Rectal smooth muscle tissue (tissue), 1 donor: ENCODE measurements around the gene ADAT3.
A peak's percentile ranks its signal among the peaks of the same experiment; 100 is the strongest.

ENCODE experiments used
- H3K27ac ChIP-seq: one replicate; pipeline ENCODE4 v1.7.0; 2013; ENCODE audit warnings: low read depth, low read length, inconsistent platforms
- H3K27me3 ChIP-seq: one replicate; pipeline ENCODE4 v1.7.0; 2013; ENCODE audit warnings: low read length; ENCODE audit not compliant: control insufficient read depth, insufficient read depth
- H3K36me3 ChIP-seq: one replicate; pipeline ENCODE4 v1.7.0; 2013; ENCODE audit warnings: low read length; ENCODE audit not compliant: control insufficient read depth, insufficient read depth
- H3K4me1 ChIP-seq: one replicate; pipeline ENCODE4 v1.7.0; 2013; ENCODE audit warnings: low read length; ENCODE audit not compliant: control insufficient read depth, insufficient read depth
- H3K4me3 ChIP-seq: one replicate; pipeline ENCODE4 v1.7.0; 2013; ENCODE audit warnings: low read length
- H3K9ac ChIP-seq: one replicate; pipeline ENCODE4 v1.7.0; 2013; ENCODE audit warnings: low read length

Gene ADAT3

GRCh38 chr19:1862424-1863327 is 42.5 kb upstream of the ADAT3 start:
- peak overlapping the region; percentile 68 for H3K9ac ChIP-seq

GRCh38 chr19:1863328-1863637 is 41.9 kb upstream of the ADAT3 start, which contains the start of gene KLF16:
Gene KLF16, minus strand, starts transcription at chr19:1863579. Its CDS starts 82 bp downstream, at chr19:1863497.
- H3K36me3 ChIP-seq: no peaks in the 10 kb centered on the region
- H3K4me1 ChIP-seq: peaks cover 8% of the 10 kb centered on the region
- no peaks in the 10 kb centered on the region for H3K27me3 ChIP-seq
- peak within 1 kb of the TSS; percentile 70 for H3K27ac ChIP-seq
- peak within 1 kb of the TSS; percentile 40 for H3K9ac ChIP-seq
- peak within 1 kb of the TSS; percentile 78 for H3K4me3 ChIP-seq

More at GRCh38 chr19:1862424-1863327, 42.5 kb upstream of the ADAT3 start:
- peak overlapping the region; percentile 71 for H3K4me3 ChIP-seq
- peaks cover 8% of the 10 kb centered on the region for H3K4me1 ChIP-seq
- no peaks in the 10 kb centered on the region for H3K27me3 ChIP-seq
- no peaks in the 10 kb centered on the region for H3K36me3 ChIP-seq
- H3K27ac ChIP-seq: peak overlapping the region; percentile 45

GRCh38 chr19:1863638-1864479 is 41.3 kb upstream of the ADAT3 start:
- H3K4me1 ChIP-seq: peaks cover 8% of the 10 kb centered on the region
- H3K27me3 ChIP-seq: no peaks in the 10 kb centered on the region
- H3K9ac ChIP-seq: peak overlapping the region; percentile 40
- H3K36me3 ChIP-seq: no peaks in the 10 kb centered on the region
- H3K4me3 ChIP-seq: peak overlapping the region; percentile 78
- peak overlapping the region; percentile 70 for H3K27ac ChIP-seq

GRCh38 chr19:1864480-1865171 is 40.6 kb upstream of the ADAT3 start:
- Histone ChIP-seq H3K4me1 (peaks cover 8% of the 10 kb centered on the region), H3K27ac (peak overlapping the region; percentile 68), H3K9ac (peak overlapping the region; percentile 30), H3K36me3 (no peaks in the 10 kb centered on the region), H3K4me3 (peak overlapping the region; percentile 78), H3K27me3 (no peaks in the 10 kb centered on the region)

- H3K27ac ChIP-seq: peak overlapping the region; percentile 68
- peaks cover 2% of the 10 kb centered on the region for H3K4me1 ChIP-seq
- H3K36me3 ChIP-seq: no peaks in the 10 kb centered on the region
- no peak overlapping the region for H3K9ac ChIP-seq
- no peaks in the 10 kb centered on the region for H3K27me3 ChIP-seq
- peak overlapping the region; percentile 78 for H3K4me3 ChIP-seq
Observed at GRCh38 chr19:1865172-1866010, 39.8 kb upstream of the ADAT3 start.

- Histone ChIP-seq H3K36me3 (no peaks in the 10 kb centered on the region), H3K9ac (no peak overlapping the region), H3K27ac (no peak overlapping the region), H3K4me1 (no peaks in the 10 kb centered on the region), H3K27me3 (no peaks in the 10 kb centered on the region), H3K4me3 (no peak overlapping the region)
Observed at GRCh38 chr19:1866693-1867348, 38.4 kb upstream of the ADAT3 start.

- Histone ChIP-seq H3K4me1 (no peaks in the 10 kb centered on the region), H3K4me3 (no peak overlapping the region), H3K27me3 (no peaks in the 10 kb centered on the region), H3K9ac (no peak overlapping the region), H3K27ac (no peak overlapping the region), H3K36me3 (no peaks in the 10 kb centered on the region)
Observed at GRCh38 chr19:1867349-1867724, 37.9 kb upstream of the ADAT3 start.

- Histone ChIP-seq H3K36me3 (no peaks in the 10 kb centered on the region), H3K27ac (no peak overlapping the region), H3K9ac (no peak overlapping the region), H3K4me1 (peaks cover 8% of the 10 kb centered on the region), H3K27me3 (no peaks in the 10 kb centered on the region), H3K4me3 (no peak overlapping the region)
Observed at GRCh38 chr19:1868971-1869370, 36.2 kb upstream of the ADAT3 start.

GRCh38 chr19:1871140-1871597 is 34.0 kb upstream of the ADAT3 start:
- Histone ChIP-seq H3K27ac (no peak overlapping the region), H3K27me3 (no peaks in the 10 kb centered on the region), H3K4me3 (no peak overlapping the region), H3K36me3 (no peaks in the 10 kb centered on the region), H3K4me1 (peaks cover 11% of the 10 kb centered on the region), H3K9ac (no peak overlapping the region)

GRCh38 chr19:1871630-1872029 is 33.6 kb upstream of the ADAT3 start:
- H3K9ac ChIP-seq: no peak overlapping the region
- H3K4me3 ChIP-seq: no peak overlapping the region
- H3K27me3 ChIP-seq: no peaks in the 10 kb centered on the region
- H3K36me3 ChIP-seq: no peaks in the 10 kb centered on the region
- peaks cover 13% of the 10 kb centered on the region for H3K4me1 ChIP-seq
- H3K27ac ChIP-seq: no peak overlapping the region

GRCh38 chr19:1872807-1873523 is 32.2 kb upstream of the ADAT3 start:
- no peak overlapping the region for H3K9ac ChIP-seq
- peaks cover 13% of the 10 kb centered on the region for H3K4me1 ChIP-seq
- peak overlapping the region; percentile 32 for H3K4me3 ChIP-seq
- no peaks in the 10 kb centered on the region for H3K27me3 ChIP-seq
- H3K36me3 ChIP-seq: no peaks in the 10 kb centered on the region
- H3K27ac ChIP-seq: peak overlapping the region; percentile 54
